Measurements from ENCODE around the gene OAS2.

DNA sequence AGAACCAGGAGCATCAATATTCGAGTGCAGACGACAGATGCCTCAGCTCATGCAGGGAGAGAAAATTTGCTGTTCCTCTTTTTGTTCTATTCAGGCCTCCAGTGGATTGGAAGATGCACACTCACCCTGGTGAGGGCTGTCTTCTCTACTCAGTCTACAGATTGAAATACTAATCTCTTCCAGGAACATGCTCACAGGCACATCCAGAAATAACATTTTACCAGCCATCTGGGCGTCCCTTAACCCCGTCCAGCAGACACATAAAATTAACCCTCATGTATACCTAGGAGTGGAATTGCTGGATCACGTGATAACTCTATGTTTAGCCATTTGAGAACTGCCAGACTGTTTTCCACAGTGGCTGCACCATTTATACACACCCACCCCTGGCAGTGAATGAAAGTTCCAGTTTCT lies 4.5 kb upstream of the OAS2 start:
- TF ChIP-seq POLR2A (IDR thresholded peaks at IDR 0.05), result no peak
- TF ChIP-seq, protein P1, sequence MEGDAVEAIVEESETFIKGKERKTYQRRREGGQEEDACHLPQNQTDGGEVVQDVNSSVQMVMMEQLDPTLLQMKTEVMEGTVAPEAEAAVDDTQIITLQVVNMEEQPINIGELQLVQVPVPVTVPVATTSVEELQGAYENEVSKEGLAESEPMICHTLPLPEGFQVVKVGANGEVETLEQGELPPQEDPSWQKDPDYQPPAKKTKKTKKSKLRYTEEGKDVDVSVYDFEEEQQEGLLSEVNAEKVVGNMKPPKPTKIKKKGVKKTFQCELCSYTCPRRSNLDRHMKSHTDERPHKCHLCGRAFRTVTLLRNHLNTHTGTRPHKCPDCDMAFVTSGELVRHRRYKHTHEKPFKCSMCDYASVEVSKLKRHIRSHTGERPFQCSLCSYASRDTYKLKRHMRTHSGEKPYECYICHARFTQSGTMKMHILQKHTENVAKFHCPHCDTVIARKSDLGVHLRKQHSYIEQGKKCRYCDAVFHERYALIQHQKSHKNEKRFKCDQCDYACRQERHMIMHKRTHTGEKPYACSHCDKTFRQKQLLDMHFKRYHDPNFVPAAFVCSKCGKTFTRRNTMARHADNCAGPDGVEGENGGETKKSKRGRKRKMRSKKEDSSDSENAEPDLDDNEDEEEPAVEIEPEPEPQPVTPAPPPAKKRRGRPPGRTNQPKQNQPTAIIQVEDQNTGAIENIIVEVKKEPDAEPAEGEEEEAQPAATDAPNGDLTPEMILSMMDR (IDR thresholded peaks at IDR 0.05), result no peak

Measured in body of pancreas (tissue), 4 donors.